GM19240 (cell line): Measurements from ENCODE around the gene ARFGAP1.
A peak's percentile ranks its signal among the peaks of the same experiment; 100 is the strongest.
"Not testable (repeated sequence)": the region's sequence is repeated elsewhere in the genome, so short reads cannot be mapped to it uniquely, and the experiment has no call there.

ENCODE experiments used
- DNase-seq: peaks from one replicate; pipeline ENCODE4 v3.0.0; 2011; ENCODE audit warnings: low spot score; ENCODE audit not compliant: insufficient read length

The ARFGAP1 gene

GRCh38 chr20:63290136-63290676 is 17.6 kb downstream of the ARFGAP1 start:
- DNase-seq, result no peak

GRCh38 chr20:63290677-63291472 is 18.3 kb downstream of the ARFGAP1 start:
- DNase-seq, result peak; percentile 86

- DNase-seq, result no peak
These were observed 19.2 kb downstream of the ARFGAP1 start for GRCh38 chr20:63291811-63292210.

- no peak for DNase-seq
These were observed 19.7 kb downstream of the ARFGAP1 start for GRCh38 chr20:63292292-63292701.

GRCh38 chr20:63292904-63293303 is 20.3 kb downstream of the ARFGAP1 start, which contains the start of gene COL20A1:
Gene COL20A1 (plus strand): TSS chr20:63293186. CDS start chr20:63295108, 1,922 bp downstream.
- DNase-seq, result no peak

- DNase-seq, result no peak
These were observed 20.8 kb downstream of the ARFGAP1 start for GRCh38 chr20:63293456-63293855.

- DNase-seq, result no peak
These were observed 21.4 kb downstream of the ARFGAP1 start for GRCh38 chr20:63293871-63294535.

GRCh38 chr20:63294536-63294900 is 21.9 kb downstream of the ARFGAP1 start:
- no peak for DNase-seq

GRCh38 chr20:63295018-63295417 is 22.4 kb downstream of the ARFGAP1 start:
- DNase-seq, result no peak

GRCh38 chr20:63295422-63295821 is 22.8 kb downstream of the ARFGAP1 start:
- DNase-seq, result no peak

GRCh38 chr20:63295846-63296245 is 23.2 kb downstream of the ARFGAP1 start:
- DNase-seq, result no peak

GRCh38 chr20:63296531-63297299 is 24.1 kb downstream of the ARFGAP1 start:
- DNase-seq, result no peak

- DNase-seq, result no peak
These were observed 24.8 kb downstream of the ARFGAP1 start for GRCh38 chr20:63297371-63297781.

GRCh38 chr20:63297796-63298572 is 25.4 kb downstream of the ARFGAP1 start:
- DNase-seq, result no peak

GRCh38 chr20:63298731-63299312 is 26.2 kb downstream of the ARFGAP1 start:
- DNase-seq, result no peak

GRCh38 chr20:63301671-63302070 is 29.1 kb downstream of the ARFGAP1 start:
- DNase-seq, result no peak

- DNase-seq, result no peak
These were observed 30.6 kb downstream of the ARFGAP1 start for GRCh38 chr20:63303095-63303666.

GRCh38 chr20:63305393-63305792 is 32.8 kb downstream of the ARFGAP1 start:
- no peak for DNase-seq

- not testable (repeated sequence) for DNase-seq
These were observed 33.5 kb downstream of the ARFGAP1 start for GRCh38 chr20:63305933-63306672.
